ENCODE data around the gene RCSD1. TPM values are rescaled to one million over a fixed set of nuclear protein-coding genes. Genes with fewer than 3 reads are reported as not detected.

Gene RCSD1
- total RNA-seq, 1 experiment from 2014 or later: 0.50 TPM

- TF ChIP-seq AR (CRISPR knock-in tag; IDR thresholded peaks at IDR 0.05): no peak
- no peak for TF ChIP-seq ZNF423 (CRISPR knock-in tag; IDR thresholded peaks at IDR 0.05)
- no peak for TF ChIP-seq TP53 (CRISPR knock-in tag; IDR thresholded peaks at IDR 0.05)
- no peak for TF ChIP-seq USF1 (CRISPR knock-in tag; IDR thresholded peaks at IDR 0.05)
- no peak for TF ChIP-seq PRRX2 (CRISPR knock-in tag; IDR thresholded peaks at IDR 0.05)
- TF ChIP-seq RELA (CRISPR knock-in tag; IDR thresholded peaks at IDR 0.05; ENCODE audit: borderline replicate concordance): no peak
- TF ChIP-seq ZNF121 (CRISPR knock-in tag; IDR thresholded peaks at IDR 0.05): no peak
- no peak for TF ChIP-seq TCF7 (CRISPR knock-in tag; IDR thresholded peaks at IDR 0.05; ENCODE audit: low read depth)
- TF ChIP-seq ZNF532 (CRISPR knock-in tag; IDR thresholded peaks at IDR 0.05; ENCODE audit: borderline replicate concordance): no peak
- no peak for TF ChIP-seq ZNF512 (CRISPR knock-in tag; IDR thresholded peaks at IDR 0.05; ENCODE audit: borderline replicate concordance)
- no peak for TF ChIP-seq ZNF281 (CRISPR knock-in tag; IDR thresholded peaks at IDR 0.05)
These were observed 91.7 kb downstream of the RCSD1 start, which contains the start of gene MPZL1 (continued) for GRCh38 chr1:167721617-167722151.

GRCh38 chr1:167722152-167722869 lies 92.3 kb downstream of the RCSD1 start:
- CTCF ChIA-PET: interaction anchor here (0.9 to 1.0 kb wide), 2 partner anchors 182 to 502 kb away, joined by 3 read pairs; partner anchors contain the start of gene POU2F1
- POLR2A ChIA-PET: no interaction called here
- DNase-seq (ENCODE audit: low spot score): peak; percentile 54
- Mint-ChIP-seq H3K27me3 (ENCODE audit: low read depth) (no peaks in the 10 kb centered on the region), H3K36me3 (peaks cover 5% of the 10 kb centered on the region; the same call in 1 of the 2 replicates), H3K4me1 (peaks cover 57% of the 10 kb centered on the region), H3K9me3 (no peaks in the 10 kb centered on the region), H3K27ac (no peak overlapping the region), H3K4me3 (peak overlapping the region; percentile 81)
- ATAC-seq: peak; percentile 58
- TF ChIP-seq NFYB (CRISPR knock-in tag; conservative IDR thresholded peaks at IDR 0.05; ENCODE audit: low read depth): no peak
- TF ChIP-seq PRDM15 (CRISPR knock-in tag; IDR thresholded peaks at IDR 0.05): no peak
- TF ChIP-seq MLX (CRISPR knock-in tag; IDR thresholded peaks at IDR 0.05): no peak
- no peak for TF ChIP-seq RELA (CRISPR knock-in tag; IDR thresholded peaks at IDR 0.05; ENCODE audit: borderline replicate concordance)

Measured in WTC11 (cell line).